Activated CD8-positive, alpha-beta T cell treated with anti-CD3 and anti-CD28 coated beads, Interleukin-2, amount 10 ng/mL, durations not matched to agents 7 days and 5 days (primary cell): ENCODE data around the gene PNCK. TPM values are rescaled to one million over a fixed set of nuclear protein-coding genes. Genes with fewer than 3 reads are reported as not detected.
"Not testable (repeated sequence)": the region's sequence is repeated elsewhere in the genome, so short reads cannot be mapped to it uniquely, and the experiment has no call there.

Experiments
- ATAC-seq: fragments of 150-1000 bp; cut with Tn5 transposase; one replicate; pipeline ENCODE4 v1.10.0; 2021; ENCODE audit warnings: moderate library complexity
- CTCF ChIA-PET: fragments of 350-600 bp; sonication (Branson Sonifier 250); formaldehyde crosslinking; loops from one replicate; lab custom pipeline; 2021; ENCODE audit warnings: antibody characterized with exemption; lab: Charles Lee
- POLR2A ChIA-PET: fragments of 350-600 bp; sonication (Branson Sonifier 250); formaldehyde crosslinking; loops from one replicate; lab custom pipeline; 2021; ENCODE audit warnings: antibody characterized with exemption; lab: Charles Lee
- DNase-seq: peaks from one replicate; pipeline ENCODE4 v3.0.0-alpha.2; 2020
- H3K27ac Mint-ChIP-seq: one replicate; pipeline ENCODE4 v1.8.0; 2021; ENCODE audit warnings: mild to moderate bottlenecking, mixed read lengths
- H3K27me3 Mint-ChIP-seq: one replicate; pipeline ENCODE4 v1.8.0; 2021; ENCODE audit warnings: low read depth, mixed read lengths
- H3K36me3 Mint-ChIP-seq: one replicate; pipeline ENCODE4 v1.8.0; 2021; ENCODE audit warnings: low read depth, mixed read lengths
- H3K4me1 Mint-ChIP-seq: one replicate; pipeline ENCODE4 v1.8.0; 2021; ENCODE audit warnings: low read depth, mixed read lengths
- H3K4me3 Mint-ChIP-seq: one replicate; pipeline ENCODE4 v1.8.0; 2021; ENCODE audit warnings: mild to moderate bottlenecking, mixed read lengths
- H3K9me3 Mint-ChIP-seq: one replicate; pipeline ENCODE4 v1.8.0; 2022; ENCODE audit warnings: mixed read lengths; ENCODE audit not compliant: insufficient read depth
- total RNA-seq, 2 experiments: library from RNA; stranded (reverse); gene quantifications; one replicate each; pipeline ENCODE4 v1.2.3, GENCODE V29; 2021

The PNCK gene
- total RNA-seq, 2 experiments from 2014 or later, result 0.16 to 0.58 TPM

DNA sequence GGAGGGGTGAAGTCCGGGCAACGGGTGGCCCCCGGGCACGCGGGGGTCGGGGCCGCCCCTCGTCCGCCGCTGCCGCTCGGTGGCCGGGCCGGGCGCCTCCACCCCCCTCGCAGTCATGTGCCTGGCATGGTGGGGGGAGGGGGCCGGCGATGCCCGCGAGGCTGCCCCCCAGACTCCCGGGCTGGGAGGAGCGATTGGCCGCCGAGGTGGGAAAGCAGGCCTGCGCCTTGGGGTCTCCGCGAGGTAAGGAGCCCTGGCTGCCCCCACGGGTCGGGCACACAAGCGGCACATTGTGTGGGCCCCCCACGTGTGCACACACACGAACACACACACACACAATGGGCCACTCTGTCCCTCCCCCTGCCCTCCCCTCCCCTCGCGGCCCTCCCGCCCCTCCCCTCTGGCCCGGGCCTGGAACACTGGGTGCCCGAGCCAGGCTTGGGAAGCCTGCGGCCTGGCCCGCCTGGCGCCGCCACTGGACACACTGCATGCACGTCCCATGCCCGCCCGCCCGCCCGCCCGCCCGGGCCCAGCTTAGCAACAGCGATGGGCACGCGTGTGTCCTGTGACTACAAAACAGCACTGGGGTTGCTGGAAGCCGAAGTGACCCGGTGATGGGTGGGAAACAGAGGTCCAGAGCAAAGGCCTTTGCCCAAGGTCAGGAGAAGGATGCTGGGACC lies 15.4 kb upstream of the PNCK start:
- ATAC-seq (no peak), DNase-seq (no peak)
- Mint-ChIP-seq H3K4me1 (no peaks in the 10 kb centered on the region), H3K36me3 (no peaks in the 10 kb centered on the region), H3K9me3 (no peaks in the 10 kb centered on the region), H3K4me3 (no peak overlapping the region), H3K27me3 (peaks cover 6% of the 10 kb centered on the region), H3K27ac (no peak overlapping the region)
- CTCF ChIA-PET, result no interaction called here
- POLR2A ChIA-PET, result no interaction called here

- H3K36me3 Mint-ChIP-seq, result no peaks in the 10 kb centered on the region
- ChIA-PET POLR2A (no interaction called here), CTCF (no interaction called here)
- DNase-seq, result no peak
- no peaks in the 10 kb centered on the region for H3K9me3 Mint-ChIP-seq
- no peak overlapping the region for H3K4me3 Mint-ChIP-seq
- ATAC-seq, result no peak
- H3K27me3 Mint-ChIP-seq, result peaks cover 6% of the 10 kb centered on the region
- no peak overlapping the region for H3K27ac Mint-ChIP-seq
- H3K4me1 Mint-ChIP-seq, result no peaks in the 10 kb centered on the region
Measured at GRCh38 chrX:153688506-153688905, 14.9 kb upstream of the PNCK start.

- peak; percentile 40 for ATAC-seq
- H3K27me3 Mint-ChIP-seq, result peaks cover 6% of the 10 kb centered on the region
- H3K4me3 Mint-ChIP-seq, result no peak overlapping the region
- no peaks in the 10 kb centered on the region for H3K4me1 Mint-ChIP-seq
- no peak overlapping the region for H3K27ac Mint-ChIP-seq
- no peaks in the 10 kb centered on the region for H3K36me3 Mint-ChIP-seq
- POLR2A ChIA-PET, result no interaction called here
- no peaks in the 10 kb centered on the region for H3K9me3 Mint-ChIP-seq
- CTCF ChIA-PET, result no interaction called here
- no peak for DNase-seq
Measured at GRCh38 chrX:153688071-153688470, 14.5 kb upstream of the PNCK start.

DNA sequence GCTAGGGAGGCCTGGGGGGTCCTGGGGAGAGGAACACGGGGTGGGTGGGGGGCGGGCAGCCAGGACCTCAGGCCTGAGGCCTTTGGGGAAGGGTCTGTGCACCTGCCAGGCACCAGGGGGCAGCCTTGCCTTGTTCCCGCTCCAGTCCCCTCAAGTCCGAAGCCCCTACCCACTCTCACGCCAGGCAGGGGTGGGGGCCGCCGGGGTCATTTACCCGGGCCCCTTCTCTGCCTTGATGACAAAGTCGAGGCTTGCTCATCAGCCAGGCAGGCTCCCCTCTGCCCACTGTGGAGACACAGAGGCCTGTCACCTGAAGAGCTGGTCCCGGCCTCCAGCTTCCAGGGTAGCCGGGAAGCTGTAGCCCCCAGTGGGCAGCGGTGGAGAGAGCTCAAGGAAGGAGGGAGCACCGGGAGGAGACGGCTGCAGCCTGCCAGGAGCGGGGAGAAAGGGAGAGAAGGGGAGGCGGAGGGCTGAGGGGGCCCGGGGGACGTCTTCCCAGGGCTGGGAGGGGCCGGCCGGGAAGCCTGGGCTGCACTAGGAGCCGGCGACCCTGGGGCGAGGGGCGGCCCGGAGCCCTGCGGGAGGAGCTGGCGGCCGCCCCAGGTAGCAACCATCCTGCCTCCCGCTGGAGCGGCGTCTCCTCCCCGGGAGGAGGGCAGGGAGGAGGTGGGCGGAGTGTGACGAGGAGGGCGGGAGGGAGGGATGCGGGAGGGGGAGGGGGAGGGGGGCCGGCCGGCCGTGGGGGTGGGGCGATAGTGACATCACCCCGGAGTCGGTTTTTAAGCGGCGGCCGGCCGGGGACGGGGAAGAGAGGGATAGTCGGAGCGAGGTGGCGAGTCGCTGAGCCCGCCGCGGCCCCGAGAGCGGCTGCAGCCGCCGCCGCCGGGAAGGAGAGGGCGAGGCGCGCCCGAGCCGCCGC lies 13.8 kb upstream of the PNCK start, which contains the start of gene SLC6A8:
Gene SLC6A8, plus strand, starts transcription at position 806 of the 919 bp plus-strand sequence. CDS start 649 bp downstream, outside the sequence.
- H3K27me3 Mint-ChIP-seq, result peaks cover 9% of the 10 kb centered on the region
- CTCF ChIA-PET, result interaction anchor here (1.1 to 1.2 kb wide), 2 partner anchors 19 to 20 kb away, joined by 3 read pairs; no protein-coding TSS in a partner anchor
- H3K4me1 Mint-ChIP-seq, result no peaks in the 10 kb centered on the region

GRCh38 chrX:153686711-153687110 lies 13.1 kb upstream of the PNCK start:
- ATAC-seq (no peak), DNase-seq (no peak)
- no peak overlapping the region for H3K27ac Mint-ChIP-seq
- peaks cover 9% of the 10 kb centered on the region for H3K27me3 Mint-ChIP-seq
- CTCF ChIA-PET, result interaction anchor here (0.6 to 1.2 kb wide), 3 partner anchors 18 to 22 kb away, joined by 3 read pairs; no protein-coding TSS in a partner anchor
- POLR2A ChIA-PET, result no interaction called here
- H3K4me3 Mint-ChIP-seq, result no peak overlapping the region
- no peaks in the 10 kb centered on the region for H3K9me3 Mint-ChIP-seq
- no peaks in the 10 kb centered on the region for H3K36me3 Mint-ChIP-seq
- H3K4me1 Mint-ChIP-seq, result no peaks in the 10 kb centered on the region

More for the DNA sequence above, 13.8 kb upstream of the PNCK start, which contains the start of gene SLC6A8:
- peak within 1 kb of the TSS; percentile 64 for H3K4me3 Mint-ChIP-seq
- no peaks in the 10 kb centered on the region for H3K9me3 Mint-ChIP-seq
- H3K36me3 Mint-ChIP-seq, result no peaks in the 10 kb centered on the region
- POLR2A ChIA-PET, result no interaction called here
- no peak within 1 kb of the TSS for H3K27ac Mint-ChIP-seq
- DNase-seq (peak; percentile 45), ATAC-seq (peak; percentile 60)

GRCh38 chrX:153685751-153686696 lies 12.4 kb upstream of the PNCK start:
- CTCF ChIA-PET, result interaction anchor here (0.6 to 1.2 kb wide), 3 partner anchors 17 to 23 kb away, joined by 3 read pairs; no protein-coding TSS in a partner anchor
- no peak for DNase-seq
- Mint-ChIP-seq H3K27me3 (peaks cover 9% of the 10 kb centered on the region), H3K27ac (no peak overlapping the region), H3K9me3 (no peaks in the 10 kb centered on the region), H3K36me3 (no peaks in the 10 kb centered on the region), H3K4me3 (no peak overlapping the region), H3K4me1 (no peaks in the 10 kb centered on the region)
- POLR2A ChIA-PET, result no interaction called here
- no peak for ATAC-seq

GRCh38 chrX:153685156-153685536 lies 11.5 kb upstream of the PNCK start:
- H3K27ac Mint-ChIP-seq, result no peak overlapping the region
- CTCF ChIA-PET, result interaction anchor here (2.2 kb wide), 1 partner anchor 17 kb away, joined by 11 read pairs; no protein-coding TSS in a partner anchor
- no peak for ATAC-seq
- H3K4me3 Mint-ChIP-seq, result no peak overlapping the region
- H3K27me3 Mint-ChIP-seq, result peaks cover 11% of the 10 kb centered on the region
- no peaks in the 10 kb centered on the region for H3K36me3 Mint-ChIP-seq
- H3K9me3 Mint-ChIP-seq, result no peaks in the 10 kb centered on the region
- POLR2A ChIA-PET, result no interaction called here
- DNase-seq, result no peak
- no peaks in the 10 kb centered on the region for H3K4me1 Mint-ChIP-seq

- Mint-ChIP-seq H3K36me3 (no peaks in the 10 kb centered on the region), H3K27ac (no peak overlapping the region), H3K4me3 (no peak overlapping the region), H3K4me1 (no peaks in the 10 kb centered on the region), H3K9me3 (no peaks in the 10 kb centered on the region), H3K27me3 (peaks cover 12% of the 10 kb centered on the region)
- ATAC-seq, result no peak
- ChIA-PET CTCF (interaction anchor here (1.5 to 2.2 kb wide), 2 partner anchors 17 to 145 kb away, joined by 3 to 11 read pairs; no protein-coding TSS in a partner anchor), POLR2A (no interaction called here)
- DNase-seq, result no peak
Measured at GRCh38 chrX:153684467-153685155, 11.0 kb upstream of the PNCK start.

DNA sequence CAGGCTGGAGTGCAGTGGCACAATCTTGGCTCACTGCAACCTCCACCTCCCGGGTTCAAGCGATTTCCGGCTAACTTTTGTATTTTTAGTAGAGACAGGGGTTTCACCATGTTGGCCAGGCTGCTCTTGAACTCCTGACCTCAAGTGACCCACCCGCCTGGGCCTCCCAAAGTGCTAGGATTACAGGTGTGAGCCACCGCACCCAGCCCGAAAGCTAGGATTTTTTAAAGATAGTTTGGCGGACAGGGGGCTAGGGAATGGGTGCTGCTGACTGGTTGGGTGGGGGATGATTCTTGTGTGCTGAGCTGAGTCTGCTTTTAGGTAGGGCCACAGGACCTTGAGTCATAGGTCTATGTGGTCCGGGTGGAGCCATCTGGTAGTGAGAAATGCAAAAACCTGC lies 9.9 kb upstream of the PNCK start:
- H3K36me3 Mint-ChIP-seq, H3K4me1 Mint-ChIP-seq, H3K4me3 Mint-ChIP-seq, H3K9me3 Mint-ChIP-seq, ATAC-seq, POLR2A ChIA-PET, H3K27ac Mint-ChIP-seq, DNase-seq: not testable (repeated sequence)
- H3K27me3 Mint-ChIP-seq, result peaks cover 13% of the 10 kb centered on the region
- CTCF ChIA-PET, result interaction anchor here (1.5 to 2.2 kb wide), 2 partner anchors 15 to 144 kb away, joined by 3 to 11 read pairs; no protein-coding TSS in a partner anchor

GRCh38 chrX:153681175-153681574 lies 7.6 kb upstream of the PNCK start:
- POLR2A ChIA-PET, result no interaction called here
- CTCF ChIA-PET, result interaction anchor here (1.9 kb wide), 1 partner anchor 13 kb away, joined by 7 read pairs; no protein-coding TSS in a partner anchor
- Mint-ChIP-seq H3K9me3 (no peaks in the 10 kb centered on the region), H3K27me3 (peaks cover 11% of the 10 kb centered on the region), H3K4me3 (no peak overlapping the region), H3K36me3 (no peaks in the 10 kb centered on the region), H3K4me1 (no peaks in the 10 kb centered on the region), H3K27ac (no peak overlapping the region)
- no peak for ATAC-seq
- no peak for DNase-seq
